COLO829 (cell line): Measurements from ENCODE around the gene C5orf15.
"Not testable (repeated sequence)": the region's sequence is repeated elsewhere in the genome, so short reads cannot be mapped to it uniquely, and the experiment has no call there.

Experiments
- DNase-seq: peaks from one replicate; pipeline ENCODE4 v3.0.0; 2012; ENCODE audit warnings: low spot score

C5orf15 gene

GRCh38 chr5:133938039-133938821 lies 30.2 kb downstream of the C5orf15 start:
- no peak for DNase-seq

GRCh38 chr5:133937628-133938027 lies 30.8 kb downstream of the C5orf15 start:
- DNase-seq = not testable (repeated sequence)

GRCh38 chr5:133936651-133937015 lies 31.8 kb downstream of the C5orf15 start:
- no peak for DNase-seq

- DNase-seq = not testable (repeated sequence)
Measured at GRCh38 chr5:133935991-133936650, 32.3 kb downstream of the C5orf15 start.

GRCh38 chr5:133935667-133935940 lies 32.8 kb downstream of the C5orf15 start:
- no peak for DNase-seq

GRCh38 chr5:133934822-133935666 lies 33.4 kb downstream of the C5orf15 start:
- DNase-seq = no peak

- DNase-seq = no peak
Measured at GRCh38 chr5:133934311-133934710, 34.1 kb downstream of the C5orf15 start.

GRCh38 chr5:133933670-133934295 lies 34.6 kb downstream of the C5orf15 start:
- DNase-seq = no peak

- no peak for DNase-seq
Measured at GRCh38 chr5:133933169-133933509, 35.3 kb downstream of the C5orf15 start.

- no peak for DNase-seq
Measured at GRCh38 chr5:133932441-133933168, 35.8 kb downstream of the C5orf15 start.

- no peak for DNase-seq
Measured at GRCh38 chr5:133931546-133931945, 36.9 kb downstream of the C5orf15 start.

GRCh38 chr5:133930813-133931090 lies 37.7 kb downstream of the C5orf15 start:
- no peak for DNase-seq

- no peak for DNase-seq
Measured at GRCh38 chr5:133930061-133930812, 38.2 kb downstream of the C5orf15 start.

- no peak for DNase-seq
Measured at GRCh38 chr5:133928587-133929393, 39.6 kb downstream of the C5orf15 start.

GRCh38 chr5:133927300-133928180 lies 40.9 kb downstream of the C5orf15 start:
- no peak for DNase-seq

- DNase-seq = no peak
Measured at GRCh38 chr5:133926489-133927299, 41.7 kb downstream of the C5orf15 start.

- no peak for DNase-seq
Measured at GRCh38 chr5:133925866-133926488, 42.4 kb downstream of the C5orf15 start.

GRCh38 chr5:133925269-133925668 lies 43.2 kb downstream of the C5orf15 start:
- DNase-seq = no peak
